CD4-positive, alpha-beta T cell (primary cell): ENCODE data around the gene FAM32A. TPM values are rescaled to one million over a fixed set of nuclear protein-coding genes. Genes with fewer than 3 reads are reported as not detected.
A peak's percentile ranks its signal among the peaks of the same experiment; 100 is the strongest.

Experiments
- ATAC-seq: fragments of 200-7000 bp; cut with Tn5 transposase; one replicate; pipeline ENCODE4 v1.10.0; 2022; ENCODE audit warnings: mild to moderate bottlenecking; ENCODE audit not compliant: poor library complexity
- CTCF ChIA-PET: fragments of 350-600 bp; sonication (Branson Sonifier 250); formaldehyde crosslinking; loops from one replicate; lab custom pipeline; 2021; ENCODE audit warnings: antibody characterized with exemption, inconsistent platforms; lab: Charles Lee
- POLR2A ChIA-PET: fragments of 350-600 bp; sonication (Branson Sonifier 250); formaldehyde crosslinking; loops from one replicate; lab custom pipeline; 2021; ENCODE audit warnings: antibody characterized with exemption, inconsistent platforms; lab: Charles Lee
- DNase-seq, 14 experiments: peaks; one replicate each; pipeline ENCODE4 v3.0.0-alpha.2; 2013 to 2020; ENCODE audit warnings: mixed read lengths in 2 of 14
- H3K27ac ChIP-seq, 2 donors: one replicate each; pipeline versions ENCODE4 v1.5.1 to v1.7.0; 2013; ENCODE audit warnings: low read length in 2 of 2, low read depth in 1 of 2, mild to moderate bottlenecking in 1 of 2
- H3K27me3 ChIP-seq, 2 experiments: 1 replicate in 1 of 2; 2 replicates in 1 of 2; pipeline versions ENCODE4 v1.6.1 to v1.7.0; 2013; ENCODE audit warnings: low read length in 2 of 2, control low read depth in 1 of 2, mild to moderate bottlenecking in 1 of 2, moderate library complexity in 1 of 2; ENCODE audit not compliant: insufficient read depth in 2 of 2, control insufficient read depth in 1 of 2
- H3K36me3 ChIP-seq: one replicate; pipeline ENCODE4 v1.6.1; 2013; ENCODE audit warnings: low read length, control low read depth; ENCODE audit not compliant: insufficient read depth
- H3K4me1 ChIP-seq: one replicate; pipeline ENCODE4 v1.6.1; 2013; ENCODE audit warnings: low read length, control low read depth; ENCODE audit not compliant: insufficient read depth
- H3K4me3 ChIP-seq: one replicate; pipeline ENCODE4 v1.5.1; 2013; ENCODE audit warnings: mild to moderate bottlenecking, low read length, moderate library complexity
- H3K9me3 ChIP-seq, 2 experiments: 1 replicate in 1 of 2; 2 replicates in 1 of 2; pipeline versions ENCODE4 v1.6.1 to v1.7.0; 2013; ENCODE audit warnings: low read length in 2 of 2, mild to moderate bottlenecking in 2 of 2, control low read depth in 1 of 2, moderate library complexity in 1 of 2; ENCODE audit not compliant: control insufficient read depth in 1 of 2, insufficient read depth in 1 of 2
- H3K27ac Mint-ChIP-seq: one replicate; pipeline ENCODE4 v1.8.0; 2020; ENCODE audit warnings: mixed read lengths
- H3K27me3 Mint-ChIP-seq: one replicate; pipeline ENCODE4 v1.8.0; 2021; ENCODE audit warnings: mixed read lengths
- H3K36me3 Mint-ChIP-seq: one replicate; pipeline ENCODE4 v1.8.0; 2021; ENCODE audit warnings: low read depth, mixed read lengths
- H3K4me1 Mint-ChIP-seq: one replicate; pipeline ENCODE4 v1.8.0; 2021; ENCODE audit warnings: low read depth, mixed read lengths
- H3K4me3 Mint-ChIP-seq: one replicate; pipeline ENCODE4 v1.8.0; 2020; ENCODE audit warnings: mild to moderate bottlenecking, mixed read lengths
- H3K9me3 Mint-ChIP-seq: one replicate; pipeline ENCODE4 v1.8.0; 2020; ENCODE audit warnings: mixed read lengths
- intact Hi-C, 2 experiments: fragments of 100-400 bp; cut with DNase I in 1 of 2; cut with micrococcal nuclease in 1 of 2; formaldehyde crosslinking; loops; one replicate each; pipeline versions ENCODE4 v1.15.1 to v1.9.0; 2023 to 2025; cut with DNase I, micrococcal nuclease
- total RNA-seq, 174 experiments: library from RNA in 2 of 174; stranded (reverse) in 2 of 174; gene quantifications; one replicate each; pipeline ENCODE4 v1.2.3 and lab custom pipeline; 2021 to 2026
- TF ChIP-seq, protein P1 (sequence below): fragments of 200-600 bp; IDR thresholded peaks from one replicate; pipeline ENCODE4 v1.8.0; 2022; ENCODE audit warnings: antibody characterized with exemption, mild to moderate bottlenecking

Gene FAM32A
- total RNA-seq, 2 experiments from 2014 or later, result 44.5 to 50.3 TPM

DNA sequence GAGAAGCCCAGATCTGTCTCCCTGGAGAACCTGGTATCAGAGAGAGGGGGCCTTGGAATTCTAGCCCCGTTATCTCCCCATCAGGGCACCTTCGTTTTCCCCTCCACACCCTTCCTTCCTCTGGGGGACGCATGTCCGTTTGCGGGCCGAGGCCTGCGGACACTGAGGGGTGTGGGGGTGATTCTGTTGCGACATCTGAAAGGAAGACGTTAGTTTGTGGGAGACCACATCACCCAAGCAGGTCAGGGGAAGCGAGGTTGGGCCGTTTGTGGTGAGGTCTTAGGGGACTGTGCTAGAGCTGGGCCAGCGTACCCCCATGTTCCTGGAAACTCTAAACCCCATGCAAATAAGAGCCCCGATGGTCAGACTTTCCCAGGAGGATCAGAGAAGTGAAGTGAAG, 45.5 kb upstream of the FAM32A start:
- peak in 1 of 14 experiments; percentile 25 for DNase-seq
- TF ChIP-seq, protein P1, sequence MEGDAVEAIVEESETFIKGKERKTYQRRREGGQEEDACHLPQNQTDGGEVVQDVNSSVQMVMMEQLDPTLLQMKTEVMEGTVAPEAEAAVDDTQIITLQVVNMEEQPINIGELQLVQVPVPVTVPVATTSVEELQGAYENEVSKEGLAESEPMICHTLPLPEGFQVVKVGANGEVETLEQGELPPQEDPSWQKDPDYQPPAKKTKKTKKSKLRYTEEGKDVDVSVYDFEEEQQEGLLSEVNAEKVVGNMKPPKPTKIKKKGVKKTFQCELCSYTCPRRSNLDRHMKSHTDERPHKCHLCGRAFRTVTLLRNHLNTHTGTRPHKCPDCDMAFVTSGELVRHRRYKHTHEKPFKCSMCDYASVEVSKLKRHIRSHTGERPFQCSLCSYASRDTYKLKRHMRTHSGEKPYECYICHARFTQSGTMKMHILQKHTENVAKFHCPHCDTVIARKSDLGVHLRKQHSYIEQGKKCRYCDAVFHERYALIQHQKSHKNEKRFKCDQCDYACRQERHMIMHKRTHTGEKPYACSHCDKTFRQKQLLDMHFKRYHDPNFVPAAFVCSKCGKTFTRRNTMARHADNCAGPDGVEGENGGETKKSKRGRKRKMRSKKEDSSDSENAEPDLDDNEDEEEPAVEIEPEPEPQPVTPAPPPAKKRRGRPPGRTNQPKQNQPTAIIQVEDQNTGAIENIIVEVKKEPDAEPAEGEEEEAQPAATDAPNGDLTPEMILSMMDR, result no peak
- peaks cover 15% of the 10 kb centered on the region for H3K36me3 Mint-ChIP-seq
- no peaks in the 10 kb centered on the region for H3K36me3 ChIP-seq
- H3K27me3 ChIP-seq, result no peaks in the 10 kb centered on the region
- no peak overlapping the region for H3K4me3 Mint-ChIP-seq
- no peaks in the 10 kb centered on the region for H3K27me3 Mint-ChIP-seq
- peaks cover 17% of the 10 kb centered on the region for H3K4me1 Mint-ChIP-seq
- CTCF ChIA-PET, result no interaction called here
- H3K9me3 ChIP-seq, result no peaks in the 10 kb centered on the region
- no peak overlapping the region for H3K27ac ChIP-seq
- ATAC-seq, result no peak
- intact Hi-C loops, result no loop called here
- no peak overlapping the region for H3K4me3 ChIP-seq
- H3K27ac Mint-ChIP-seq, result peak overlapping the region; percentile 27
- H3K4me1 ChIP-seq, result peaks cover 33% of the 10 kb centered on the region
- H3K9me3 Mint-ChIP-seq, result no peaks in the 10 kb centered on the region
- POLR2A ChIA-PET, result interaction anchor here (1.2 kb wide), 1 partner anchor 303 kb away, joined by 3 read pairs; no protein-coding TSS in a partner anchor

DNA sequence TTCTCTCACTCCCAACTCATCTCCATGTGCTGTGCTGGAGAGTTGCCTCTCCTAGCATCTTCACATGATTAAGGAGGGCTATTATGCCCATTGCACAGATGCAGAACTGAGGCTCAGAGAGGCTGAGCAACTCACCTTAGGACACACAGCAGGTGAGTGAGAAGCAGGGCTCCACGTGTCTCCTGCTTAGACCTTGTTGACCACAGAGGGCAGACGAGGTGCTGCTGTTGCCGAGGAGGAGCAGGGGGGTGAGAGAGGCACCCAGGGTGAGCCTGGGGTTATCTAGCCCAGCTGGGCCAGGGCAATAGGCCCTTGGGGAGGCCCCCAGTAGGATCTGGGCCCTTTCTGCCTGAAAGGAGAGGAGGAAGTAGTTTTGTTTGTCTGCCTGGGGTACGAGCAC, 44.2 kb upstream of the FAM32A start:
- DNase-seq (peak in 1 of 14 experiments; percentile 32), ATAC-seq (no peak)
- no peaks in the 10 kb centered on the region for H3K9me3 Mint-ChIP-seq
- no peaks in the 10 kb centered on the region for H3K9me3 ChIP-seq
- TF ChIP-seq, protein P1, result no peak
- no peak overlapping the region for H3K27ac ChIP-seq
- CTCF ChIA-PET, result no interaction called here
- no peaks in the 10 kb centered on the region for H3K27me3 ChIP-seq
- no peaks in the 10 kb centered on the region for H3K27me3 Mint-ChIP-seq
- no peak overlapping the region for H3K4me3 ChIP-seq
- H3K4me1 Mint-ChIP-seq, result peaks cover 24% of the 10 kb centered on the region
- peak overlapping the region; percentile 33 for H3K27ac Mint-ChIP-seq
- peaks cover 10% of the 10 kb centered on the region for H3K36me3 Mint-ChIP-seq
- POLR2A ChIA-PET, result interaction anchor here (0.6 to 1.2 kb wide), 2 partner anchors 11 to 14 kb away, joined by 3 read pairs; no protein-coding TSS in a partner anchor
- peaks cover 46% of the 10 kb centered on the region for H3K4me1 ChIP-seq
- H3K4me3 Mint-ChIP-seq, result no peak overlapping the region
- no peaks in the 10 kb centered on the region for H3K36me3 ChIP-seq
- intact Hi-C loops, result no loop called here

DNA sequence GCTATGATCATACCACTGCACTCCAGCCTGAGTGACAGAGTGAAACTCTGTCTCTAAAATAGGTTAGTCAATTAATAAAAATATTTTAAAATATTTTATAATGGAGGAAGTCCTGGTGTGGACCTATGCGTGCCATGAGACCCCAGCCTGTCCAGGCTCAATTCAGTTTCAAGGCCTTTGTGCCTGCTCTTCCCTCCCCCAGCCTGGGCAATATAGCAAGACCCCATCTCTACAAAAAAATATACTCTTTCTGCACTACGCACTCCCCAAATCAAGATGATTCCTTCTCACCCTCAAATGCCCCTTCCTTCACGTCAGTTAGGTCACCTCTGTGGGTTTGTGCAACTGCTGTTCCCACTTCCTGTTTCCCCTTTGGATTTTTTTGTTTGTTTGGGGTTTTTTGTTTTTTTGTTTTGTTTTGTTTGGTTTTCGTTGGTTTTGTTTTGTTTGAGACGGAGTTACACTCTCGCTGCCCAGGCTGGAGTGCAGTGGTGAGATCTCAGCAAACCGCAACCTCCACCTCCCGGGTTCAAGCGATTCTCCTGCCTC, 43.1 kb upstream of the FAM32A start:
- intact Hi-C loops, result no loop called here
- TF ChIP-seq, protein P1, result no peak
- peak overlapping the region; percentile 38 for H3K4me3 Mint-ChIP-seq

More for the DNA sequence above, 43.1 kb upstream of the FAM32A start:
- Mint-ChIP-seq H3K36me3 (peaks cover 10% of the 10 kb centered on the region), H3K4me1 (peaks cover 28% of the 10 kb centered on the region), H3K9me3 (no peaks in the 10 kb centered on the region), H3K27me3 (no peaks in the 10 kb centered on the region), H3K27ac (peak overlapping the region; percentile 51)
- no peaks in the 10 kb centered on the region for H3K36me3 ChIP-seq
- ChIA-PET CTCF (no interaction called here), POLR2A (interaction anchor here (1.2 kb wide), 1 partner anchor 12 kb away, joined by 3 read pairs; no protein-coding TSS in a partner anchor)
- no peaks in the 10 kb centered on the region for H3K27me3 ChIP-seq
- no peak for ATAC-seq
- H3K4me1 ChIP-seq, result peaks cover 53% of the 10 kb centered on the region
- DNase-seq, result peak in 1 of 14 experiments; percentile 35
- H3K9me3 ChIP-seq, result no peaks in the 10 kb centered on the region
- H3K4me3 ChIP-seq, result no peak overlapping the region
- H3K27ac ChIP-seq, result no peak overlapping the region
